Neural progenitor cell (in vitro differentiated cells): ENCODE measurements around the gene SWI5.

Experiments used
- CTCF ChIP-seq: fragments of 200-600 bp; sonication (generic); IDR thresholded peaks from 2 replicates; pipeline ENCODE4 v1.5.1; 2017; ENCODE audit warnings: antibody characterized with exemption, mild to moderate bottlenecking
- EZH2 ChIP-seq: fragments of 200-600 bp; sonication (generic); IDR thresholded peaks from 2 replicates; pipeline ENCODE4 v1.6.1; 2017; ENCODE audit warnings: antibody characterized with exemption, mild to moderate bottlenecking, moderate library complexity
- EZH2phosphoT487 ChIP-seq: fragments of 200-600 bp; sonication (generic); IDR thresholded peaks from 2 replicates; pipeline ENCODE4 v1.6.1; 2017; ENCODE audit warnings: antibody characterized with exemption

- TF ChIP-seq EZH2 (no peak), CTCF (no peak), EZH2phosphoT487 (no peak)
Measured at GRCh38 chr9:128257086-128257825, 18.8 kb upstream of the SWI5 start.
